ENCODE measurements around the gene ZDBF2. TPM values are rescaled to one million over a fixed set of nuclear protein-coding genes. Genes with fewer than 3 reads are reported as not detected.
A peak's percentile ranks its signal among the peaks of the same experiment; 100 is the strongest.
"Not testable (repeated sequence)": the region's sequence is repeated elsewhere in the genome, so short reads cannot be mapped to it uniquely, and the experiment has no call there.

The ZDBF2 gene
- total RNA-seq, result 27.1 and 28.1 TPM in 2 replicates
- long read RNA-seq, full-length matches to known transcripts, result 6 of 24 reads
- long read RNA-seq, partial matches to known transcripts, result 0 of 24 reads
- long read RNA-seq, other reads (novel, unspliced or antisense), result 18 of 24 reads

DNA sequence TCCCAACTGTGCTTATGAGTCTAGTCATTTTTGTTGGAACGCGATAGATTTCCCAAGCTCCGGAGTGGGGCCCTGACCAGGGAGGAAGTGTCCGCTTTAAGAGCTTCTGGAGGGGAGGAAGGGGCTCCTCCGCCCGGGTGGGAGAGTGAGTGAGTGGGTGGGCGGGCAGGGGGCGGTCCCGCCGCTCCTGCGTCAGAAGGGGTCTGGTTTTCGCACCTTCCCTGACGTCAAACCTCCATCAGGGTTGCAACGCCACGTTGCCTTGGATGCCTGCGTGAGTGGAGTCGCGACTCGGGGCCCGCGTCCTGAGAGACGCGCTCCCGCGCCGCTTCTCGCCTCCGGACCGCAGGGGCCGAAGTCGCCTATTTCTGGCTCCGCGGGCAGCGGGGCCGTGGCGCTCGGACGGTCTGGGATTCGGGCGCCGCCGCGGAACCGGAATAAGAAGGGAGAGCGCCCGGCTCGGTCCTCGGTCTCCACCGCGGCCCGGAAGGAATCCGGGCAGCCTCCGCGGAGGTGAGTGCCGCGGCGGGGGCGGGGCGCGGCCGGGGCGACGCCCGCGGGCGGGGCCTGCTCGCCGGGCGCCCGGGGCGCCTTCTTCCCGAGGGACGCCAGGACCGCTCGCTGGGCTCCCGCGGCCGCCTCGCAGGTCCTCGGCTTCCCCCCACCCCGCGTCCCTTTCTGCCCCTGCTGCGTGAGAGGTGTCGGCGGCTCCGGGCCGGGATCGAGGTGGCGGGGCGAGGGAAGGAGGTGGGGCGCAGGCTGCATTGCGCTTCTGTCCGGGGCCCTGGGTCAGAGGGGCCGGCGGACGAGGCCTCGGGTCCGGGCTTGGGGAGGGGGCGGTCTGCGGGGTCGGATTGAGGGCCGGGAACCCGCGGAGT is at the start of gene ZDBF2:
ZDBF2 (plus strand) TSS at position 230 of the 878 bp plus-strand sequence. CDS start 7,187 bp downstream, outside the sequence.
- Mint-ChIP-seq H3K27me3 (ENCODE audit: low read depth) (peaks cover 25% of the 10 kb centered on the region), H3K27ac (ENCODE audit: unreplicated experiment) (peak within 1 kb of the TSS; percentile 94), H3K36me3 (ENCODE audit: low read depth) (no peaks in the 10 kb centered on the region), H3K4me1 (peaks cover 32% of the 10 kb centered on the region), H3K9me3 (no peaks in the 10 kb centered on the region), H3K4me3 (peak within 1 kb of the TSS; percentile 95)
- peak; percentile 67 for DNase-seq (ENCODE audit: low read depth, low spot score)
- TF ChIP-seq, protein P1, sequence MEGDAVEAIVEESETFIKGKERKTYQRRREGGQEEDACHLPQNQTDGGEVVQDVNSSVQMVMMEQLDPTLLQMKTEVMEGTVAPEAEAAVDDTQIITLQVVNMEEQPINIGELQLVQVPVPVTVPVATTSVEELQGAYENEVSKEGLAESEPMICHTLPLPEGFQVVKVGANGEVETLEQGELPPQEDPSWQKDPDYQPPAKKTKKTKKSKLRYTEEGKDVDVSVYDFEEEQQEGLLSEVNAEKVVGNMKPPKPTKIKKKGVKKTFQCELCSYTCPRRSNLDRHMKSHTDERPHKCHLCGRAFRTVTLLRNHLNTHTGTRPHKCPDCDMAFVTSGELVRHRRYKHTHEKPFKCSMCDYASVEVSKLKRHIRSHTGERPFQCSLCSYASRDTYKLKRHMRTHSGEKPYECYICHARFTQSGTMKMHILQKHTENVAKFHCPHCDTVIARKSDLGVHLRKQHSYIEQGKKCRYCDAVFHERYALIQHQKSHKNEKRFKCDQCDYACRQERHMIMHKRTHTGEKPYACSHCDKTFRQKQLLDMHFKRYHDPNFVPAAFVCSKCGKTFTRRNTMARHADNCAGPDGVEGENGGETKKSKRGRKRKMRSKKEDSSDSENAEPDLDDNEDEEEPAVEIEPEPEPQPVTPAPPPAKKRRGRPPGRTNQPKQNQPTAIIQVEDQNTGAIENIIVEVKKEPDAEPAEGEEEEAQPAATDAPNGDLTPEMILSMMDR (conservative IDR thresholded peaks at IDR 0.05), result no peak

DNA sequence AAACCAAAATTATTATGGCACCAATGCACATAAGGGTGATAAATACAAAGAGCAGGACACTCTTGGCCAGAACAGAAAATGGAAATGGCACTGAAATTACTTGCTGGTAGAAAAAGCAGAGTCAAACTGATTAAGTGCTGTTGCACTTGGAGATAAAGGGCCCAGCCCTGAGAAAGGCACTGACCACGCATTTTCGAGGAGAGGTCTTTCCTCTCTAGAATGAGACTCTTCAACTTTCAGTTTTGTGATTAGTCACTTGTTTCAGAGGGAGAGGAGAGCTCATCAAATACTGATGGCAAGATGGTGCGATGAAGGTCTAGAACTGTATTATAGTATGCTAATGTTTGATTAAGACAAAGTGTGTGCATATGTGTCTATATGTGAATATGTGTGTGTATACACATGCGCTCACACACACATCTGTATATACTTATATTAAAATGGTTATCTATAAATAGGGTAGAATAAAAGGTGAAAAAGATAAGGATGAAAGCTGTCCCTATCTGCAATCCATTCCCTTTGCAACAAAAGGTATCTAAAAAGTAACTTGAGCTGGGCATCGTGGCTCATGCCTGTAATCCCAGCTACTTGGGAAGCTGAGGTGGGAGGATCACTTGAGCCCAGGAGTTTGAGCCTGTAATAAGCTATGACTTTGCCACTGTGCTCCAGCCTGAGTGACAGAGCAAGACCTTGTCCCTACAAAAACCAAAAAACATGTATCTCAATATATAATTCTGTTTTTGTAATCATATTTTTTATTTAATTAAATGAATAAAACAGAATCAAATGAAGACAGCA is 48.8 kb upstream of the ZDBF2 start:
- H3K36me3 Mint-ChIP-seq (ENCODE audit: low read depth), result no peaks in the 10 kb centered on the region
- peaks cover 5% of the 10 kb centered on the region for H3K4me1 Mint-ChIP-seq
- H3K4me3 Mint-ChIP-seq, result no peak overlapping the region
- H3K27me3 Mint-ChIP-seq (ENCODE audit: low read depth), result no peaks in the 10 kb centered on the region
- H3K9me3 Mint-ChIP-seq, result peaks cover 5% of the 10 kb centered on the region
- no peak overlapping the region for H3K27ac Mint-ChIP-seq (ENCODE audit: unreplicated experiment)
- TF ChIP-seq, protein P1 (conservative IDR thresholded peaks at IDR 0.05), result no peak
- DNase-seq (ENCODE audit: low read depth, low spot score), result no peak

DNA sequence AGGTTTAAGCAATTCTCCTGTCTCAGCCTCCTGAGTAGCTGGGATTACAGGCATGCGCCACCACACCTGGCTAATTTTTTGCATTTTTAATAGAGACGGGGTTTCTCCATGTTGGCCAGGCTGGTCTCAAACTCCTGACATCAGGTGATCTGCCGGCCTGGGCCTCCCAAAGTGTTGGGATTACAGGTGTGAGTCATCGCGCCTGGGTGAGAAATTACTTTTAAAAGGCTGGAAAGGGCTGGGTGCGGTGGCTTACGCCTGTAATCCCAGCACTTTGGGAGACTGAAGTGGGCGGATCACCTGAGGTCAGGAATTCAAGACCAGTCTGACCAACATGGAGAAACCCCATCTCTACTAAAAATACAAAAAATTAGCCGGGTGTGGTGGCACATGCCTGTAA is 45.8 kb upstream of the ZDBF2 start:
- not testable (repeated sequence) for H3K27me3 Mint-ChIP-seq (ENCODE audit: low read depth); H3K9me3 Mint-ChIP-seq; H3K36me3 Mint-ChIP-seq (ENCODE audit: low read depth); H3K27ac Mint-ChIP-seq (ENCODE audit: unreplicated experiment); H3K4me1 Mint-ChIP-seq; H3K4me3 Mint-ChIP-seq; DNase-seq (ENCODE audit: low read depth, low spot score)

DNA sequence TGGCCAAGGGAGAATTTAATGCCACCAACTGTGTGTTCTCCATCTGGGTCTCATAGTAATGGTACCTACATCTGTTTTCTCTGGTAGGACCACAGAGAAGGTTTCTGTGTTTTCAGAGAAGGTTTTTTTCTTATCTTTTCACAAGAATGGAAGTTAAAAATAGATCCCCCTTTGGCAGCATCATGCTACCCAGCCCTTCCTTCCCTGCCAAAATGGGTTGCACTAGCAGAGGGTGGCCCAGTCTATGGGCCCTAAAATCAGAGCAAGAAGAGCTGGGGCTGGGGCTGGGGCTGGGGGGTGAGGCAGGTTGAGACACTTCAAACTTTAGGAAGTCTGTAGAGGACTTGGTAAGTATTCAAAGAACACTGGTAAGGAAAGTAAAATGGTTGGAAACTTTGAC is 44.8 kb upstream of the ZDBF2 start:
- peaks cover 9% of the 10 kb centered on the region for H3K4me1 Mint-ChIP-seq
- TF ChIP-seq, protein P1 (conservative IDR thresholded peaks at IDR 0.05), result no peak
- H3K27ac Mint-ChIP-seq (ENCODE audit: unreplicated experiment), result no peak overlapping the region
- DNase-seq (ENCODE audit: low read depth, low spot score), result no peak
- H3K36me3 Mint-ChIP-seq (ENCODE audit: low read depth), result no peaks in the 10 kb centered on the region
- H3K4me3 Mint-ChIP-seq, result no peak overlapping the region
- H3K9me3 Mint-ChIP-seq, result no peaks in the 10 kb centered on the region
- no peaks in the 10 kb centered on the region for H3K27me3 Mint-ChIP-seq (ENCODE audit: low read depth)

DNA sequence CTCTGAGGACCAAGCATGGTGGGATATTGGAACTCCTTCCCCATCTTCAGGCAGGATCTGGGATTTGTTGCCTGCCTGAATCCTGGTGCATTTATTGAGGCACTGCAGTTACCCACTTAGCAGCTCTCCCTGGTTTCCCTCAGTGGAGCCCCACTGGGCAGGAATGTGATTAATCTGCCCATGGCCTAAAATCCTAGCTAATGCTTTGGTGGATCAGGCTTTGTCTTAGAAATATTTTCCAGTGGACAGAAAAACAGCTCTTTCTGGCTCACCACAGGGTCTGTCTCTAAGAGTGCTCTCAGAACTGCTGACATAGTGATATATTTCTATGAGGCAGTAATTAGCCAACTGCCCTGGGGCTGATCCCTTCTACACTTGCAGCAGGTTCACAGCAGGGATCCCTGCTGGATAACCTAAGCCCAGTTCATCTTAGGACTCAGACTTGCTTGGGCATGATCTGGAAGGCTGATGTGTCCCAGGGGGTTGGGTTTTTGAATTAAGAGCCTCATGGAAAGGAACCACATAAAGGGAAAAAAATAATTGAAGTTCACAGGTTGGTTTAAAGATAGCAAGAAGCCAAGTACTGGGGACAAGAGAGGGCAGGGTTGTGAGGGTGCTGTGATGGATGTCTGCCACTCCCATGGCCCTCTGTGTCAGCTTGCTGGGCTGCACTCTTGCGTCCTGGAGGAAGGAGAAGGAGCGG is 44.3 kb upstream of the ZDBF2 start:
- no peak for DNase-seq (ENCODE audit: low read depth, low spot score)
- no peak overlapping the region for H3K27ac Mint-ChIP-seq (ENCODE audit: unreplicated experiment)
- H3K27me3 Mint-ChIP-seq (ENCODE audit: low read depth), result no peaks in the 10 kb centered on the region
- H3K36me3 Mint-ChIP-seq (ENCODE audit: low read depth), result no peaks in the 10 kb centered on the region
- H3K4me1 Mint-ChIP-seq, result peaks cover 9% of the 10 kb centered on the region
- H3K9me3 Mint-ChIP-seq, result no peaks in the 10 kb centered on the region
- TF ChIP-seq, protein P1 (conservative IDR thresholded peaks at IDR 0.05), result peak; percentile 26
- no peak overlapping the region for H3K4me3 Mint-ChIP-seq
